Esophagus squamous epithelium (tissue), 5 donors: ENCODE data around the gene UNC119B. TPM values are rescaled to one million over a fixed set of nuclear protein-coding genes. Genes with fewer than 3 reads are reported as not detected.

ENCODE experiments used
- DNase-seq: peaks from one replicate; lab custom pipeline; 2025; lab: John Stamatoyannopoulos, UW
- H3K27ac ChIP-seq, 4 donors: fragments of 200-600 bp; sonication (generic); one replicate each; pipeline ENCODE4 v1.5.1; 2016 to 2019; ENCODE audit warnings: mild to moderate bottlenecking in 1 of 4
- H3K27me3 ChIP-seq, 4 donors: fragments of 200-600 bp; sonication (generic); 1 replicate in 3 of 4; 2 replicates in 1 of 4; pipeline versions ENCODE4 v1.5.1 to v1.6.0; 2017 to 2021; ENCODE audit warnings: antibody characterized with exemption in 1 of 4
- H3K36me3 ChIP-seq, 3 donors: fragments of 200-600 bp; sonication (generic); one replicate each; pipeline ENCODE4 v1.5.1; 2016 to 2019
- H3K4me1 ChIP-seq, 3 donors: fragments of 200-600 bp; sonication (generic); one replicate each; pipeline ENCODE4 v1.5.1; 2017 to 2019
- H3K4me3 ChIP-seq, 4 donors: fragments of 200-600 bp; sonication (generic); 1 replicate in 3 of 4; 2 replicates in 1 of 4; pipeline ENCODE4 v1.5.1; 2016 to 2019; ENCODE audit warnings: mild to moderate bottlenecking in 2 of 4, moderate library complexity in 1 of 4
- H3K9me3 ChIP-seq, 3 donors: fragments of 200-600 bp; sonication (generic); one replicate each; pipeline ENCODE4 v1.5.1; 2016 to 2019
- CTCF ChIP-seq, 6 experiments: fragments of 450-650 bp in 4 of 6; fragments of 200-600 bp in 2 of 6; sonication (generic) in 2 of 6; IDR thresholded peaks; one replicate each; pipeline ENCODE4 v1.5.1; 2016 to 2019; ENCODE audit warnings: antibody characterized with exemption in 6 of 6, mild to moderate bottlenecking in 4 of 6, moderate library complexity in 4 of 6
- POLR2A ChIP-seq, 4 donors: fragments of 450-650 bp; IDR thresholded peaks; one replicate each; pipeline ENCODE4 v1.6.1; 2017; ENCODE audit warnings: antibody characterized with exemption in 4 of 4, mild to moderate bottlenecking in 4 of 4, moderate library complexity in 3 of 4
- WGBS, 2 donors: methylation state at CpG; one replicate each; pipeline ENCODE4 v1.1.5; 2018; 5-methylcytosine and 5-hydroxymethylcytosine counted together
- intact Hi-C: fragments of 100-400 bp; cut with DNase I; formaldehyde crosslinking; loops from one replicate; pipeline ENCODE4 v1.15.0; 2022
- total RNA-seq, 4 donors: library from RNA; depleted of rRNA; stranded (reverse); fragments of >200 nt; gene quantifications; one replicate each; pipeline ENCODE4 v1.1.0, GENCODE V29; 2016
- donor health status: DM: yes; HTN: yes; CAD: no.

UNC119B gene
- total RNA-seq, 4 donors from 2014 or later, result 6.4 to 23.3 (median 12.4) TPM

GRCh38 chr12:120771097-120771496 is 60.8 kb downstream of the UNC119B start:
- TF ChIP-seq POLR2A (IDR thresholded peaks at IDR 0.05), result no peak
- no peak for TF ChIP-seq CTCF (IDR thresholded peaks at IDR 0.05)
- no peaks in the 10 kb centered on the region for H3K4me1 ChIP-seq
- no peaks in the 10 kb centered on the region for H3K9me3 ChIP-seq
- H3K36me3 ChIP-seq, result peaks cover 17 to 100% (median 30%) of the 10 kb centered on the region in 3 donors
- intact Hi-C loops, result no loop called here
- H3K27ac ChIP-seq, result no peak overlapping the region
- H3K27me3 ChIP-seq, result no peaks in the 10 kb centered on the region
- DNase-seq, result no peak
- 89 to 93% methylated on average over 11 of the region's 11 CpGs for WGBS, 2 donors
- no peak overlapping the region for H3K4me3 ChIP-seq

Other genes with a start within 250 kb of the UNC119B start
- gene SRSF9, start 240.7 kb upstream of the UNC119B start, total RNA-seq, result 100 to 1,000 TPM in 1 of 4 donors, 10 to 100 TPM in 3; 85.6 to 128 (median 93.2) TPM
- 100 to 1,000 TPM; 368 to 605 (median 490) TPM for gene DYNLL1, start 214.3 kb upstream of the UNC119B start, total RNA-seq
- gene COQ5, start 181.3 kb upstream of the UNC119B start, total RNA-seq, result 10 to 100 TPM; 12.2 to 27.7 (median 20.3) TPM
- 100 to 1,000 TPM in 3 of 4 donors, 10 to 100 TPM in 1; 93.9 to 163 (median 120) TPM for gene RNF10, start 176.1 kb upstream of the UNC119B start, total RNA-seq
- gene POP5, start 129.1 kb upstream of the UNC119B start, total RNA-seq, result 10 to 100 TPM; 15.6 to 28.1 (median 22.6) TPM
- gene CABP1, start 69.8 kb upstream of the UNC119B start, total RNA-seq, result 1 to 10 TPM in 2 of 4 donors, under 1 TPM in 2; 0.19 to 2.4 (median 1.3) TPM
- 10 to 100 TPM; 20.7 to 48.9 (median 34.3) TPM for gene MLEC, start 23.3 kb upstream of the UNC119B start, total RNA-seq
- gene ACADS, start 15.4 kb downstream of the UNC119B start, total RNA-seq, result 10 to 100 TPM; 11.3 to 30.9 (median 19.6) TPM
- 10 to 100 TPM; 30.3 to 47.1 (median 34.2) TPM for gene SPPL3, start 193.9 kb downstream of the UNC119B start, total RNA-seq